WTC11 (cell line): Measurements from ENCODE around the gene BBS1. TPM values are rescaled to one million over a fixed set of nuclear protein-coding genes. Genes with fewer than 3 reads are reported as not detected.

Source experiments
- ATAC-seq: fragments of 200-7000 bp; cut with Tn5 transposase; 2 replicates; pipeline ENCODE4 v1.10.0; 2021; ENCODE audit warnings: mild to moderate bottlenecking, moderate library complexity
- CTCF ChIA-PET: fragments of 300-600 bp; sonication (Branson Sonifier 250); formaldehyde crosslinking; loops from one replicate; lab custom pipeline; 2021; ENCODE audit warnings: antibody characterized with exemption; lab: Charles Lee
- POLR2A ChIA-PET: fragments of 350-600 bp; sonication (Branson Sonifier 250); formaldehyde crosslinking; loops from one replicate; lab custom pipeline; 2021; ENCODE audit warnings: antibody characterized with exemption; lab: Charles Lee
- DNase-seq: peaks from one replicate; pipeline ENCODE4 v3.0.0; 2021; ENCODE audit warnings: low spot score
- H3K27ac Mint-ChIP-seq: 2 replicates; pipeline ENCODE4 v1.8.0; 2021; ENCODE audit warnings: mixed read lengths
- H3K27me3 Mint-ChIP-seq: 2 replicates; pipeline ENCODE4 v1.8.0; 2021; ENCODE audit warnings: low read depth, mild to moderate bottlenecking, moderate library complexity, mixed read lengths
- H3K36me3 Mint-ChIP-seq: 2 replicates; pipeline ENCODE4 v1.8.0; 2021; ENCODE audit warnings: mixed read lengths
- H3K4me1 Mint-ChIP-seq: 2 replicates; pipeline ENCODE4 v1.8.0; 2022; ENCODE audit warnings: mixed read lengths
- H3K4me3 Mint-ChIP-seq: 2 replicates; pipeline ENCODE4 v1.8.0; 2021; ENCODE audit warnings: mild to moderate bottlenecking, moderate library complexity, mixed read lengths
- H3K9me3 Mint-ChIP-seq: 2 replicates; pipeline ENCODE4 v1.8.0; 2021; ENCODE audit warnings: mixed read lengths
- CBFB ChIP-seq: sonication (generic); formaldehyde crosslinking; IDR thresholded peaks from 2 replicates; pipeline ENCODE4 v1.8.1; 2022; ENCODE audit warnings: mild to moderate bottlenecking, low read depth, missing genetic modification reagents
- CREM ChIP-seq: sonication (generic); formaldehyde crosslinking; IDR thresholded peaks from 2 replicates; pipeline ENCODE4 v1.8.1; 2022; ENCODE audit warnings: mild to moderate bottlenecking, missing genetic modification reagents, moderate library complexity
- FOXJ3 ChIP-seq: sonication (generic); formaldehyde crosslinking; IDR thresholded peaks from 2 replicates; pipeline ENCODE4 v1.9.0; 2021; ENCODE audit warnings: missing genetic modification reagents, mild to moderate bottlenecking, borderline replicate concordance
- IRF2 ChIP-seq: sonication (generic); formaldehyde crosslinking; IDR thresholded peaks from 2 replicates; pipeline ENCODE4 v1.8.0; 2022; ENCODE audit warnings: low read depth, missing genetic modification reagents, borderline replicate concordance
- JAZF1 ChIP-seq: fragments of 250-450 bp; sonication (Bioruptor Pico); IDR thresholded peaks from 2 replicates; pipeline ENCODE4 v1.9.0; 2021; ENCODE audit warnings: moderate library complexity, mild to moderate bottlenecking, inconsistent platforms
- KAT7 ChIP-seq: sonication (generic); formaldehyde crosslinking; IDR thresholded peaks from 2 replicates; pipeline ENCODE4 v1.8.1; 2023; ENCODE audit warnings: missing genetic modification reagents, mild to moderate bottlenecking, borderline replicate concordance
- OVOL2 ChIP-seq: fragments of 250-450 bp; sonication (Bioruptor Pico); IDR thresholded peaks from 2 replicates; pipeline ENCODE4 v1.9.0; 2021; ENCODE audit warnings: mild to moderate bottlenecking, borderline replicate concordance
- PRDM15 ChIP-seq: sonication (generic); formaldehyde crosslinking; IDR thresholded peaks from 2 replicates; pipeline ENCODE4 v1.8.0; 2022; ENCODE audit warnings: missing genetic modification reagents
- PREB ChIP-seq: sonication (generic); formaldehyde crosslinking; IDR thresholded peaks from 2 replicates; pipeline ENCODE4 v1.8.1; 2022; ENCODE audit warnings: mild to moderate bottlenecking, missing genetic modification reagents, moderate library complexity, borderline replicate concordance
- SMAD3 ChIP-seq: sonication (generic); formaldehyde crosslinking; IDR thresholded peaks from 2 replicates; pipeline ENCODE4 v1.8.0; 2022; ENCODE audit warnings: missing genetic modification reagents, mild to moderate bottlenecking, borderline replicate concordance
- TEAD1 ChIP-seq: sonication (generic); formaldehyde crosslinking; IDR thresholded peaks from 2 replicates; pipeline ENCODE4 v1.8.0; 2022; ENCODE audit warnings: mild to moderate bottlenecking, missing genetic modification reagents
- USF1 ChIP-seq: sonication (generic); formaldehyde crosslinking; IDR thresholded peaks from 2 replicates; pipeline ENCODE4 v1.8.0; 2022; ENCODE audit warnings: mild to moderate bottlenecking, missing genetic modification reagents
- ZBTB21 ChIP-seq: sonication (generic); formaldehyde crosslinking; IDR thresholded peaks from 2 replicates; pipeline ENCODE4 v1.8.1; 2023; ENCODE audit warnings: mild to moderate bottlenecking, missing genetic modification reagents, borderline replicate concordance
- ZNF281 ChIP-seq: sonication (generic); formaldehyde crosslinking; IDR thresholded peaks from 2 replicates; pipeline ENCODE4 v1.8.0; 2023; ENCODE audit warnings: mild to moderate bottlenecking, missing genetic modification reagents
- ZNF425 ChIP-seq: fragments of 250-450 bp; sonication (Bioruptor Pico); conservative IDR thresholded peaks from 2 replicates; pipeline ENCODE4 v1.9.0; 2021; ENCODE audit warnings: mild to moderate bottlenecking
- total RNA-seq: library from RNA; stranded (reverse); gene quantifications from 3 replicates; pipeline ENCODE4 v1.2.3, GENCODE V29; 2021

Gene BBS1
- total RNA-seq, 1 experiment from 2014 or later: 26.8 TPM

- ATAC-seq (no peak), DNase-seq (no peak)
- H3K4me1 Mint-ChIP-seq: peaks cover 21% of the 10 kb centered on the region
- H3K4me3 Mint-ChIP-seq: no peak overlapping the region
- POLR2A ChIA-PET: no interaction called here
- H3K9me3 Mint-ChIP-seq: no peaks in the 10 kb centered on the region
- no peaks in the 10 kb centered on the region for H3K27me3 Mint-ChIP-seq
- peaks cover 2% of the 10 kb centered on the region; the same call in 1 of the 2 replicates for H3K36me3 Mint-ChIP-seq
- CTCF ChIA-PET: interaction anchor here (0.8 to 1.4 kb wide), 3 partner anchors 9 to 57 kb away, joined by 3 to 6 read pairs (median 5); partner anchors contain the start of gene PELI3
- H3K27ac Mint-ChIP-seq: no peak overlapping the region
- TF ChIP-seq PRDM15 (CRISPR knock-in tag): 0 out of 2 replicates have a peak, but pooled peaks have one; percentile 17
- TF ChIP-seq OVOL2 (CRISPR knock-in tag): no peak
Measured at GRCh38 chr11:66475349-66476172, 34.9 kb upstream of the BBS1 start.

GRCh38 chr11:66476173-66476840, 34.1 kb upstream of the BBS1 start:
- CTCF ChIA-PET: interaction anchor here (1.3 kb wide), 1 partner anchor 10 kb away, joined by 6 read pairs; the partner anchor contains the start of gene PELI3
- H3K4me3 Mint-ChIP-seq: no peak overlapping the region
- H3K9me3 Mint-ChIP-seq: no peaks in the 10 kb centered on the region
- no peak for DNase-seq
- H3K4me1 Mint-ChIP-seq: peaks cover 26% of the 10 kb centered on the region
- H3K27ac Mint-ChIP-seq: peak overlapping the region; percentile 89
- ATAC-seq: no peak
- POLR2A ChIA-PET: interaction anchor here (0.6 kb wide), 1 partner anchor 13 kb away, joined by 5 read pairs; no protein-coding TSS in a partner anchor
- H3K36me3 Mint-ChIP-seq: peaks cover 2% of the 10 kb centered on the region; the same call in 1 of the 2 replicates
- H3K27me3 Mint-ChIP-seq: no peaks in the 10 kb centered on the region
- TF ChIP-seq SMAD3: no peak
- no peak for TF ChIP-seq ZNF425 (CRISPR knock-in tag)
- TF ChIP-seq CREM (CRISPR knock-in tag): no peak
- TF ChIP-seq FOXJ3: no peak
- TF ChIP-seq USF1: no peak
- no peak for TF ChIP-seq IRF2 (CRISPR knock-in tag)
- TF ChIP-seq PREB (CRISPR knock-in tag): no peak
- TF ChIP-seq KAT7: no peak
- TF ChIP-seq ZNF281: no peak
- TF ChIP-seq PRDM15 (CRISPR knock-in tag): no peak
- TF ChIP-seq CBFB: no peak
- no peak for TF ChIP-seq ZBTB21 (CRISPR knock-in tag)
- no peak for TF ChIP-seq JAZF1 (CRISPR knock-in tag)
- no peak for TF ChIP-seq TEAD1 (CRISPR knock-in tag)
